Endothelial cell (in vitro differentiated cells): Measurements from ENCODE around the gene TTC39B. TPM values are rescaled to one million over a fixed set of nuclear protein-coding genes. Genes with fewer than 3 reads are reported as not detected.

ENCODE experiments used
- DNase-seq: peaks from one replicate; pipeline ENCODE4 v3.0.0; 2021; ENCODE audit warnings: low spot score
- H3K27ac Mint-ChIP-seq: one replicate; pipeline ENCODE4 v1.8.0; 2021; ENCODE audit warnings: mixed read lengths, inconsistent platforms; ENCODE audit not compliant: unreplicated experiment
- H3K27me3 Mint-ChIP-seq: one replicate; pipeline ENCODE4 v1.8.0; 2021; ENCODE audit warnings: mild to moderate bottlenecking, moderate library complexity, mixed read lengths, inconsistent platforms; ENCODE audit not compliant: unreplicated experiment
- H3K36me3 Mint-ChIP-seq: one replicate; pipeline ENCODE4 v1.8.0; 2021; ENCODE audit warnings: mild to moderate bottlenecking, low read depth, mixed read lengths, inconsistent platforms; ENCODE audit not compliant: unreplicated experiment
- H3K4me1 Mint-ChIP-seq: one replicate; pipeline ENCODE4 v1.8.0; 2021; ENCODE audit warnings: mild to moderate bottlenecking, mixed read lengths, inconsistent platforms; ENCODE audit not compliant: unreplicated experiment
- H3K4me3 Mint-ChIP-seq: one replicate; pipeline ENCODE4 v1.8.0; 2021; ENCODE audit warnings: mild to moderate bottlenecking, mixed read lengths, inconsistent platforms; ENCODE audit not compliant: unreplicated experiment
- H3K9me3 Mint-ChIP-seq: one replicate; pipeline ENCODE4 v1.8.0; 2021; ENCODE audit warnings: mixed read lengths, inconsistent platforms; ENCODE audit not compliant: unreplicated experiment
- total RNA-seq: library from RNA; stranded (reverse); fragmentation: NEBNext Ultra II Directional; extraction: Animal tissue kit (Norgen Biotek cat#: 25700); gene quantifications from one replicate; pipeline ENCODE4 v1.2.1, GENCODE V29; 2021; ENCODE audit not compliant: unreplicated experiment
- TF ChIP-seq, protein P1 (sequence below): fragments of 200-600 bp; sonication (generic); IDR thresholded peaks from one replicate; pipeline ENCODE4 v1.5.0; 2021; ENCODE audit warnings: antibody characterized with exemption; ENCODE audit not compliant: unreplicated experiment

TTC39B gene
- total RNA-seq, 1 donor from 2014 or later: 10.3 TPM

DNA sequence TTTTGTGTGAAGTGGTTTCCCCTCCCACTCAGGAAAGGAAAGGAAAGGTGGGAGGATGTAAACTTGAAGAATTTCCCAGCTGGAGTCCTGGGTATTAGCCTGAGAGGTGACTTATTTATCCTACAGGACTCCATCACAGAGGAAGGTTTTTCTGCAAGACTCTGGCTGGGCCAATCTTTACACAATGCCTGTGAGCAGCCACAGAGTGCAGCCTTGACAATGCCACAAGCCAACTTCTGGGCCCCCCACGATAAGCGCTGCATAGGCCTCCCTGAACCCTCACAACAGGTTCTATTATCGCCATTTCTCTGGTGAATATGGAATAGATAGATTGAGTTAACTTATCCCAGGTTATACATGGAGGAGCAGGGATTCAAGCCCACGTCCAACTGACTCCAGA lies 12.4 kb downstream of the TTC39B start:
- Mint-ChIP-seq H3K27ac (no peak overlapping the region), H3K9me3 (no peaks in the 10 kb centered on the region), H3K36me3 (peaks cover 23% of the 10 kb centered on the region), H3K27me3 (peaks cover 4% of the 10 kb centered on the region), H3K4me1 (peaks cover 33% of the 10 kb centered on the region), H3K4me3 (no peak overlapping the region)
- DNase-seq: no peak
- TF ChIP-seq, protein P1, sequence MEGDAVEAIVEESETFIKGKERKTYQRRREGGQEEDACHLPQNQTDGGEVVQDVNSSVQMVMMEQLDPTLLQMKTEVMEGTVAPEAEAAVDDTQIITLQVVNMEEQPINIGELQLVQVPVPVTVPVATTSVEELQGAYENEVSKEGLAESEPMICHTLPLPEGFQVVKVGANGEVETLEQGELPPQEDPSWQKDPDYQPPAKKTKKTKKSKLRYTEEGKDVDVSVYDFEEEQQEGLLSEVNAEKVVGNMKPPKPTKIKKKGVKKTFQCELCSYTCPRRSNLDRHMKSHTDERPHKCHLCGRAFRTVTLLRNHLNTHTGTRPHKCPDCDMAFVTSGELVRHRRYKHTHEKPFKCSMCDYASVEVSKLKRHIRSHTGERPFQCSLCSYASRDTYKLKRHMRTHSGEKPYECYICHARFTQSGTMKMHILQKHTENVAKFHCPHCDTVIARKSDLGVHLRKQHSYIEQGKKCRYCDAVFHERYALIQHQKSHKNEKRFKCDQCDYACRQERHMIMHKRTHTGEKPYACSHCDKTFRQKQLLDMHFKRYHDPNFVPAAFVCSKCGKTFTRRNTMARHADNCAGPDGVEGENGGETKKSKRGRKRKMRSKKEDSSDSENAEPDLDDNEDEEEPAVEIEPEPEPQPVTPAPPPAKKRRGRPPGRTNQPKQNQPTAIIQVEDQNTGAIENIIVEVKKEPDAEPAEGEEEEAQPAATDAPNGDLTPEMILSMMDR: no peak

DNA sequence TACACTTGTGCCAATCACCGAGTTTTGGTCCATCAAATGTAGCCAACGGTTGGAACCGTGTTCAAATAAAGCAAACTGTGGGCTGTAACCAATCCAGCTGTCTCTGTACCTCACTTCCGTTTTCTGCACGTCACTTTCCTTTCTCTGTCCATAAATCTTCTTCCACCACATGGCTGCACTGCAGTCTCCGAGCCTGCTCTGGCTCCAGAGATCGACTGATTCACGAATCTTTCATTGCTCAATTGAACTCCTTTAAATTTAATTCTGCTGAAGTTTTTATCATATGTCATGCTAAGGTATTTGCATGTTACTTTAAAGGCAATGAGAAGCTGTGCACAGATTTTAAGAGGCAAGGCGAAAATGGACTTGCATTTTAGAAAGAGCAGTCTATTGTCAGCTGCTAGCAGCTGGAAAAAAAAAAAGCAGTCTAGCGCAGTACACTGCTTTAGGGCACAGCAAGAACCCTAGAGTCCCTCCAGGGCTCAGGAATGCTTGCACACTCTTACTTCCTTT lies 13.2 kb downstream of the TTC39B start:
- H3K27ac Mint-ChIP-seq: no peak overlapping the region
- TF ChIP-seq, protein P1: no peak
- H3K36me3 Mint-ChIP-seq: peaks cover 18% of the 10 kb centered on the region
- H3K4me1 Mint-ChIP-seq: peaks cover 25% of the 10 kb centered on the region
- DNase-seq: no peak
- no peaks in the 10 kb centered on the region for H3K9me3 Mint-ChIP-seq
- peaks cover 4% of the 10 kb centered on the region for H3K27me3 Mint-ChIP-seq
- no peak overlapping the region for H3K4me3 Mint-ChIP-seq

DNA sequence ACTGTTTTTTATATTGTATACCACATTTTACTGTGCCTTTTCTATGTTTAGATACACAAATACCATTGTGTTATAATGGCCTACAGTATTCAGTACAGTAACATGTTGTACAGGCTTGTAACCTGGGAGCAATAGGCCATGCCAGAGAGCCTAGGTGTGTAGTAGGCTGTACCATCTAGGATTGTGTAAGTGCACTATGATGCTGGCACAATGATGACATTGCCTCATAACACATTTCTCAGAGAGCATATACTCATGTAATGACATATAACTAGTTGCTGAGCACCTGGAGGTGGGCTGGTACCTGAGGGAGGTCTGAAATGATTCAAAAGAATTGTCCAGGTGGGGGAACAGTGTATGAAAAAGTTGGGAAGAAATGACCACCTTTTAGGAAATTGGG lies 13.9 kb downstream of the TTC39B start:
- no peak for DNase-seq
- Mint-ChIP-seq H3K4me3 (no peak overlapping the region), H3K9me3 (no peaks in the 10 kb centered on the region), H3K27ac (no peak overlapping the region), H3K27me3 (peaks cover 3% of the 10 kb centered on the region), H3K4me1 (peaks cover 22% of the 10 kb centered on the region), H3K36me3 (peaks cover 15% of the 10 kb centered on the region)
- TF ChIP-seq, protein P1: no peak

DNA sequence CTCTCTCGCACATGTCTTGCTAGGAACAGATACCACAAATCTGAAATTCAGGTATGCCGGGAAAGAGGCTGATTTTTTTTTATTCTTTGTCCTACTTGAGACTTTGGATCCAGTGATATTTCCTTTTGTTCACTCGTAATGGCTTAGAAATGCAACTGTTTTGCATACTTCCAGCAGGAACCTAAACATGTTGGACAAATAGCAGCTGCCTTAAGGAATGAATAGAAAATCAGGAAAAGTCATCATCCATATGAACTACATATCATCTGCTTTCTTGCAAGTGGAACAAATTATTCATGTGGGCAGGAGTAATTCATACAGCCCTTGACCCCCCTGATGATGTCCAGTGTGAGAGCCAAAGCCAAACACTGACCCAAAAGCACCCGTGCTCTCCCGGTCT lies 17.4 kb downstream of the TTC39B start:
- no peak overlapping the region for H3K4me3 Mint-ChIP-seq
- no peak for DNase-seq

GRCh38 chr9:15287309-15287708 lies 19.7 kb downstream of the TTC39B start:
- H3K9me3 Mint-ChIP-seq: no peaks in the 10 kb centered on the region
- peaks cover 13% of the 10 kb centered on the region for H3K36me3 Mint-ChIP-seq
- no peak for DNase-seq
- TF ChIP-seq, protein P1: no peak
- no peaks in the 10 kb centered on the region for H3K4me1 Mint-ChIP-seq
- H3K4me3 Mint-ChIP-seq: no peak overlapping the region
- H3K27me3 Mint-ChIP-seq: peaks cover 2% of the 10 kb centered on the region
- no peak overlapping the region for H3K27ac Mint-ChIP-seq

More for the DNA sequence above, 17.4 kb downstream of the TTC39B start:
- H3K27me3 Mint-ChIP-seq: peaks cover 2% of the 10 kb centered on the region
- peaks cover 13% of the 10 kb centered on the region for H3K36me3 Mint-ChIP-seq
- H3K4me1 Mint-ChIP-seq: peaks cover 7% of the 10 kb centered on the region
- H3K9me3 Mint-ChIP-seq: no peaks in the 10 kb centered on the region
- TF ChIP-seq, protein P1: no peak
- no peak overlapping the region for H3K27ac Mint-ChIP-seq
